ENCODE measurements around the gene ERCC8.
A peak's percentile ranks its signal among the peaks of the same experiment; 100 is the strongest.
"Not testable (repeated sequence)": the region's sequence is repeated elsewhere in the genome, so short reads cannot be mapped to it uniquely, and the experiment has no call there.

The ERCC8 gene

GRCh38 chr5:60916646-60917045 is 28.2 kb downstream of the ERCC8 start:
- DNase-seq (ENCODE audit: low read depth): peak; percentile 30

GRCh38 chr5:60903356-60903755 is 41.5 kb downstream of the ERCC8 start:
- DNase-seq (ENCODE audit: low read depth): no peak

DNA sequence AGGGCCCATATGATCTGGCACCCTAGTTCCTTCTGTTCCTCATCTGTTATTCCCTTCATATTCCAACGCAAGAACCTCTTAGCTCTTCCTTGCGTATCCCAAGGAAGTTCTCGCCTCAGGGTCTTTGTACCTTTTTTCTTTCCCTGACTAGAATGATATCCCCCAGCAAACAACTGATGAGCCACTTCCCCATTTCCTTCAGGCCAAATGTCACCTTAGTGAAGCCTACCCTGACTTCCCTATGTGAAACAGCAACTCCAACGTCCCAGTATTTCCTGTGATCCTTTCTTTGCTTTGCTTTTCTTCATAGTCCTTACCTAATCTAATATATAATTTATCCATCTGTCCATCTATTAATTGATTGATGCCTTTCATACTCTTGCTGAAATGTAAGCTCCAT is 47.9 kb downstream of the ERCC8 start:
- no peak for DNase-seq (ENCODE audit: low read depth)

GRCh38 chr5:60893521-60893920 is 51.3 kb downstream of the ERCC8 start:
- no peak for DNase-seq (ENCODE audit: low read depth)

GRCh38 chr5:60891667-60892066 is 53.2 kb downstream of the ERCC8 start:
- no peak for DNase-seq (ENCODE audit: low read depth)

GRCh38 chr5:60888359-60889061 is 56.4 kb downstream of the ERCC8 start:
- DNase-seq (ENCODE audit: low read depth): no peak

GRCh38 chr5:60887746-60888145 is 57.1 kb downstream of the ERCC8 start:
- DNase-seq (ENCODE audit: low read depth): no peak

GRCh38 chr5:60887096-60887495 is 57.8 kb downstream of the ERCC8 start:
- no peak for DNase-seq (ENCODE audit: low read depth)

- DNase-seq (ENCODE audit: low read depth): no peak
Measured at GRCh38 chr5:60886158-60886557, 58.7 kb downstream of the ERCC8 start.

DNA sequence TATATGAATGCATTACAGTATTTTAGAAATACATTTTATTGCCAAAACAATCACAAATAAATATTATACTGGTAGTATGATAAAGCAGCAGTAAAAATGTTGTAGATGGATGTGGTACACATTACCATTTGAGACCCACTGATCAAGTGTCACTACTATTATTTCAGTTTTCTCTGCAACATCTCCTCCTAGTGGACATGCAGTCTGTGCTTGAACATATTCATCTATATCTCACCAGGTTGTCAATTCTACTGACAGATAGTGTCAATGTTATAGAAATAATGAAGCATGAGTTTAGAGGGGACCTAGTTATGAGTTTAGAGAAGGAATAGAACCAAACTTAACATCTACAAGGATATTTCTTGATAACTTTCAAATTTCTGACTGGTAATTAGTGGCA is 61.6 kb downstream of the ERCC8 start:
- peak; percentile 6 for DNase-seq (ENCODE audit: low read depth)

GRCh38 chr5:60872892-60873291 is 72.0 kb downstream of the ERCC8 start:
- DNase-seq (ENCODE audit: low read depth): no peak

DNA sequence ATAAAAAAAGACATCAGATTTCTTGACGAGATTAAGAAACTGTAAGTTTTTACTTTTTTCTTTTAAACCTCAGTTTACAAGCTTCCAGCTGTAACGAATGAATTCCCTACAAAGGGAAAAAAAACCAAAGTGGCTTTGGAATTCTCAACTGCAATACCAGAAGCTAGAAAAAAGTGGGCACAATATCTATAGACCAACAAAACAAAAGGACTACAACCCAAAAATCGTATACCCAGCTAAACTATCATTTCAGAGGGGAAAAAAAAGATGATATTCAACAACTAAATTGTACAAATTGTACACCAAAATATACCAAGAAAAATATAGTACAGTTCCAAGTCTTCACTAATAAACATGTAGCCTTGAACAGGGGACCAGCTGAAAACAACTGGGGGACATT is 74.0 kb downstream of the ERCC8 start:
- DNase-seq (ENCODE audit: low read depth): no peak

- not testable (repeated sequence) for DNase-seq (ENCODE audit: low read depth)
Measured at GRCh38 chr5:60860572-60860971, 84.3 kb downstream of the ERCC8 start.

DNA sequence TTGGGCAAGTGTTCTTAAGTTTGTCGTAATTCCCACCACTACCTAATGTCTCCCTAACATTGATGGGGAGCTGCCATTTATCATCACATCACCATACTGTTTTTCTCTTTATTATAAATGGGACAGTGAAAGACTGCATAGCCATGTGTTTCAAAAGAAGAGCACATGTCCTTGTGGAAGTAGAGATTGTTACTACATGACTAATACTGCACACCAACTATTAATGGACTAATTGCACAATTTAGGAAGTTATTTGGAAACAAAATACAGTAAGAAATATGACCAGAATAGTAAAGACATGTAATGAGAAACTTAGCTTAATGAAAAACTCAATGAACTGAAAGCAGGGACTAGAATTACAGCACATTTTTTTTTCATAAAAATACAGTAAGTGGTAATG is 88.8 kb downstream of the ERCC8 start:
- peak; percentile 40 for DNase-seq (ENCODE audit: low read depth)

DNA sequence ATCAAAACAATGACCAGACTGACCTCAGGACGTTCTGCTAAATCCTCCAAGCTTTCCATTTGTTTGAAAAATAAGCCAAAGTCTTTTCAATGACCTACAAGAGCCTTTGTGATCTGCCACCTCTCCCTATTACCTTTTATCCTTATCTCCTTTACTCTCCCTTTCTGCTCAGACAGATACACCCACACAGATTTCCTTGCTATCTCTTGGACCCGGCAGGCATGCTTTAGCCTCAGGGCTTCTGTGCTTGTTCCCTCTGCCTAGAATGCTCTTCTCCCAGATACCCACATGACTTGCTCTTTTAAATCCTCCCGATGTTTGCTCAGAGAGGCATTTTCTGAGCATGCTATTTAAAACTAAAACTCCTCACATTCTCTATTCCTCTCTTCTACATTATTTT is 91.9 kb downstream of the ERCC8 start:
- no peak for DNase-seq (ENCODE audit: low read depth)

DNA sequence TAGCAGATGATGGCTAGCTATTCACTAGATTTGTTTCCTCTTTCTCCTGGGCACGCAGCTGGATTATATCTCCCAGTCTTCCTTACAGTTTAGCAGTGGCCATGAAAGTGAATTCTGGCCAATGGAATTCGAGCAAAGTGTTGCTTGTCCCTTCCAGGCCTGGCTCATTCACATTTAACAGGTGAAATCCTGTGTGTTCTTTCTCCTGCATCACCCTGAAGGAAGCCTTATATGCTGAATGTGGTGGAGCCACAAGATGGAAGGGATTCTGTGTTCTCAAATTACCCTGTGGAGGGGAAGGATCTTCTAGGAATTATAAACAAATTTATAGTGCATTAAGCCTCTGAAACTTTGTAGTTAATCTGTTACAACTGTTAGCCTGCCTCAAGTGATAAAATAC is 92.6 kb downstream of the ERCC8 start:
- no peak for DNase-seq (ENCODE audit: low read depth)

DNA sequence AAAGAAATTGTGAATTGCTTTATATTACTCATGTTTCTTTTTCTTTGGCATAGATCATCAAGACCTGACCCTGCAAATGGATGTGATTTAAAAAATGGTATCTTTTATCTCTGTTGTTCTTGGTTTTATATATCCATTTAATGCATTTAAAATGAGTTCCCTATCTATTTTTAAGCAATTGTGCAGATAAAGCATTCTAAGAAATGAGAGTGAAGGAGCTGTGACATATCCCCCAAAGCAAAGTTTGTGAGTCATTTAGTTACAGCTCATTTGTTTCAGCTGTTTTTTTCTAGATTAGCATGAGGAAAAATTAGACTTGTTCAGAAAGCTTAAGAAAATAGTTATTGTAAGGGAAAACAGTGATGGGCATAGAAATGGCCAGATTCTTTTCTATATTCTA is 93.2 kb downstream of the ERCC8 start:
- no peak for DNase-seq (ENCODE audit: low read depth)

GRCh38 chr5:60846298-60846697 is 98.6 kb downstream of the ERCC8 start:
- no peak for DNase-seq (ENCODE audit: low read depth)

- DNase-seq (ENCODE audit: low read depth): peak; percentile 41
Measured at GRCh38 chr5:60843936-60844905, 100.6 kb downstream of the ERCC8 start, which contains the start of gene ELOVL7. Gene ELOVL7, minus strand, starts transcription at chr5:60844269. Its CDS starts 56,872 bp downstream, at chr5:60787397.

DNA sequence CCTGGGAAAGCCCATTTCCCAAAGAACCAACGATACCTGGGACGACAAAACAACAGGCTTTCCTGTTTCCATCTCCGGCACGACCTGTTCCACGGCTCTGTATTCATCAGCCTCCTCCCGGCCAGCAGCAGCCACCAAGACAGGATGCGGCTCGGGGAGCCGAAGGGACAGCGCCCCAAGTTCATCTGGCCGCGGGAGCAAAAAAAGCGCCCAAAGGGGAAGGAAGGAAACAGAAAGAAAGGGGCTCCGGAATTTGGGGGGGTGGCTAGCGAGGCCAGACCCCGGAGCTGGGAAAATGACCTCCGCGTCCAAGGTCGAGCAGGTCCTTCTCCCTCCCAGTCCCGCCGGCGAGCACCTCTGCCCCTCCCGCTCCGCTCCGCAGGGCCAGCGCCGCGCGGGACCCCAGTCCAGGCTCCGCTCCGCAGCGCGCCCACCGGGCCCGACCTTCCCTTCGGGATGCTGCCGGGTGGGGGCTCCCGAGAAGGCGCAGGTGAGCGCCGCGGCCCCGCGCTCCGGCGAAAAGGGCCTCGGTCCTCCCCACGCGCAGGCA is 101.4 kb downstream of the ERCC8 start:
- DNase-seq (ENCODE audit: low read depth): peak; percentile 21

- no peak for DNase-seq (ENCODE audit: low read depth)
Measured at GRCh38 chr5:60842871-60843385, 101.9 kb downstream of the ERCC8 start.

DNA sequence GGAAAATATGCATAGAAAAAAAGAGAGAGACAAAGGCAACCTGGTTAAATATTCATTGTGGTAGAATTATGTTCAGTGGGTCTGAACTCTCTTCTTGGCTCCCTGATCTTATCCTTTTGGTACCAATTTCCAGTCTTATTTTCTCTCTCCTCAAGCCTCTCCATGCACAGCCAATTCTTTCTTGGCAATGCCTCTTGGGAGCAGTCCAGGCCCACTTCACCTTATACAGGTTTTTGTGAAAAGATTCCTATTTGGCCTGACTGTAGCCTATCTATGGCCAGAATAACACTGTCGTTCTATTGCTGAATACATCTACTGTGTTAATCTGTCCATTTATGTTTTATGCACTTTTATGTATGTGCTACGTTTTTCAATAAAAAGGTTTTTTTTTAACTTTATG is 103.5 kb downstream of the ERCC8 start:
- DNase-seq (ENCODE audit: low read depth): no peak

GRCh38 chr5:60836131-60836530 is 108.7 kb downstream of the ERCC8 start:
- no peak for DNase-seq (ENCODE audit: low read depth)
